Measurements from ENCODE around the gene ASCL2. TPM values are rescaled to one million over a fixed set of nuclear protein-coding genes. Genes with fewer than 3 reads are reported as not detected.

Gene ASCL2
- total and polyA plus RNA-seq, 2 of the 4 experiments (the other 2 are of a cell fraction): not detected

- BruUV-seq (replicated peaks): no TSS peak
- no peaks in the 10 kb centered on the region for H3K9me1 ChIP-seq (ENCODE audit: insufficient read depth, low read length)
- H3K4me1 ChIP-seq (ENCODE audit: control insufficient read depth, insufficient read depth, low read length): no peaks in the 10 kb centered on the region
- H4K8ac ChIP-seq (ENCODE audit: low read depth in 2 of 2, low read length in 2 of 2): no peak overlapping the region
- WGBS, 2 experiments (ENCODE audit: extremely low coverage in 2 of 2, insufficient read length in 1 of 2): 60% methylated on average over 1 of the region's 14 CpGs; no CpG with 5 or more reads in 1 of the 2 experiments
- no peak overlapping the region for H3K56ac ChIP-seq (ENCODE audit: extremely low read depth, insufficient read depth, low read length)
- no peak overlapping the region for H4K5ac ChIP-seq (ENCODE audit: low read depth, low read length)
- TF ChIP-seq RAD21 (IDR thresholded peaks at IDR 0.05; ENCODE audit: low read length) (no peak), CHD1 (IDR thresholded peaks at IDR 0.05; ENCODE audit: low read depth, low read length) (no peak)
- H3K27ac ChIP-seq (ENCODE audit: insufficient read depth, low read length): no peak overlapping the region
- no peak overlapping the region for H2BK5ac ChIP-seq (ENCODE audit: low read depth, low read length, poor library complexity, severe bottlenecking)
- H4K20me1 ChIP-seq (ENCODE audit: insufficient read depth, low read length): no peaks in the 10 kb centered on the region
- H2AFZ ChIP-seq (replicated peaks; ENCODE audit: low read length, poor library complexity): no peak overlapping the region
- no peaks in the 10 kb centered on the region for H3K79me1 ChIP-seq (ENCODE audit: low read depth in 1 of 2, low read length in 2 of 2)
- no peak overlapping the region for H2BK120ac ChIP-seq (ENCODE audit: low read depth, low read length)
- DNase-seq (no peak), ATAC-seq (ENCODE audit: low read depth) (no peak)
- H4K91ac ChIP-seq (ENCODE audit: insufficient read depth, low read depth, low read length): no peak overlapping the region
- CTCF ChIA-PET: no interaction called here
- no peaks in the 10 kb centered on the region for H3K9me3 ChIP-seq (ENCODE audit: control insufficient read depth, insufficient read depth, low read length)
- in situ Hi-C loops (cut with MboI; ENCODE audit: low sequenced_read_pairs): no loop called here
- no peak overlapping the region for H3K14ac ChIP-seq (replicated peaks; ENCODE audit: low read depth, low read length)
- intact Hi-C loops (cut with micrococcal nuclease): no loop called here
- H3K9ac ChIP-seq (ENCODE audit: low read depth, low read length): no peak overlapping the region
- H2BK15ac ChIP-seq (ENCODE audit: low read depth, low read length): no peak overlapping the region
- no peak overlapping the region for H3K4me2 ChIP-seq (ENCODE audit: low read depth, low read length)
- no peak overlapping the region for H2AK9ac ChIP-seq (replicated peaks; ENCODE audit: low read depth, low read length, poor library complexity)
- H3K18ac ChIP-seq (ENCODE audit: low read depth, low read length): no peak overlapping the region
- no peak overlapping the region for H3K4me3 ChIP-seq (ENCODE audit: insufficient read depth, low read depth, low read length)
- H3K4ac ChIP-seq (ENCODE audit: low read depth, low read length): no peak overlapping the region
- no peak overlapping the region for H2BK20ac ChIP-seq (ENCODE audit: low read depth, low read length)
- POLR2A ChIA-PET (ENCODE audit: unreplicated experiment): no interaction called here
- H3K36me3 ChIP-seq (ENCODE audit: control insufficient read depth, insufficient read depth, low read length): no peaks in the 10 kb centered on the region
- H3K23ac ChIP-seq (ENCODE audit: low read depth, low read length): no peak overlapping the region
- no peak overlapping the region for H2AK5ac ChIP-seq (ENCODE audit: low read depth, low read length)
- peaks cover 29% of the 10 kb centered on the region for H3K27me3 ChIP-seq (ENCODE audit: control insufficient read depth, insufficient read depth, low read length)
- dilution Hi-C loops (cut with HindIII; ENCODE audit: low sequenced_read_pairs, unreplicated experiment): no loop called here
Observed at GRCh38 chr11:2298131-2298794, 27.9 kb upstream of the ASCL2 start.

Measured in IMR-90 (cell line).